Mucosa of gallbladder (tissue), 1 donor: ENCODE results near the gene SLC12A3. TPM values are rescaled to one million over a fixed set of nuclear protein-coding genes. Genes with fewer than 3 reads are reported as not detected.

Experiments used
- total RNA-seq: library from RNA; stranded (reverse); gene quantifications from one replicate; pipeline ENCODE4 v1.2.1, GENCODE V29; 2021
- donor health status: DM: no; HTN: no; CAD: no.

Gene SLC12A3
- total RNA-seq, 1 donor from 2014 or later = 0.20 TPM

Other genes starting within 250 kb of the SLC12A3 start
- gene MT1E, start 239.4 kb upstream of the SLC12A3 start, total RNA-seq = 137 TPM
- 4.6 TPM for gene MT1M, start 232.5 kb upstream of the SLC12A3 start, total RNA-seq
- gene MT1A, start 226.5 kb upstream of the SLC12A3 start, total RNA-seq = 1.9 TPM
- gene MT1B, start 213.3 kb upstream of the SLC12A3 start, total RNA-seq = not detected
- gene MT1F, start 207.2 kb upstream of the SLC12A3 start, total RNA-seq = 36.6 TPM
- gene MT1G, start 197.1 kb upstream of the SLC12A3 start, total RNA-seq = 55.2 TPM
- 2.9 TPM for gene MT1H, start 195.4 kb upstream of the SLC12A3 start, total RNA-seq
- 75.1 TPM for gene MT1X, start 182.7 kb upstream of the SLC12A3 start, total RNA-seq
- 26.4 TPM for gene NUP93, start 135.1 kb upstream of the SLC12A3 start, total RNA-seq
- gene HERPUD1, start 66.9 kb downstream of the SLC12A3 start, total RNA-seq = 144 TPM
- gene CETP, start 96.7 kb downstream of the SLC12A3 start, total RNA-seq = 0.26 TPM
- 37.2 TPM for gene NLRC5, start 124.3 kb downstream of the SLC12A3 start, total RNA-seq
- gene CPNE2, start 227.4 kb downstream of the SLC12A3 start, total RNA-seq = 16.1 TPM